Testis (tissue), 3 donors: ENCODE measurements around the gene TMUB1. TPM values are rescaled to one million over a fixed set of nuclear protein-coding genes. Genes with fewer than 3 reads are reported as not detected.

ENCODE experiments used
- DNase-seq: peaks from one replicate; pipeline ENCODE4 v3.0.0-alpha.2; 2019
- H3K27ac ChIP-seq, 2 donors: fragments of 200-600 bp; sonication (generic); one replicate each; pipeline ENCODE4 v1.5.1; 2019
- H3K27me3 ChIP-seq: fragments of 200-600 bp; sonication (generic); one replicate; pipeline ENCODE4 v1.5.1; 2019
- H3K36me3 ChIP-seq: fragments of 200-600 bp; sonication (generic); one replicate; pipeline ENCODE4 v1.5.1; 2017; ENCODE audit warnings: low read depth; ENCODE audit errors: missing control alignments
- H3K4me1 ChIP-seq: fragments of 200-600 bp; sonication (generic); one replicate; pipeline ENCODE4 v1.5.1; 2019
- H3K4me3 ChIP-seq, 2 donors: fragments of 200-600 bp; sonication (generic); one replicate each; pipeline ENCODE4 v1.5.1; 2017 to 2019
- H3K9me3 ChIP-seq: fragments of 200-600 bp; sonication (generic); one replicate; pipeline ENCODE4 v1.5.1; 2017
- CTCF ChIP-seq, 3 experiments: fragments of 450-650 bp in 2 of 3; fragments of 200-600 bp in 1 of 3; sonication (generic) in 1 of 3; IDR thresholded peaks; one replicate each; pipeline ENCODE4 v1.5.1; 2016 to 2019; ENCODE audit warnings: antibody characterized with exemption in 3 of 3, mild to moderate bottlenecking in 2 of 3, moderate library complexity in 1 of 3
- POLR2A ChIP-seq: fragments of 450-650 bp; IDR thresholded peaks from one replicate; pipeline ENCODE4 v1.6.1; 2017; ENCODE audit warnings: antibody characterized with exemption, mild to moderate bottlenecking, moderate library complexity
- WGBS, 2 donors: methylation state at CpG; one replicate each; pipeline ENCODE4 v1.1.5; 2018; 5-methylcytosine and 5-hydroxymethylcytosine counted together
- intact Hi-C: fragments of 100-400 bp; cut with DNase I; formaldehyde crosslinking; loops from one replicate; pipeline ENCODE4 v1.15.1; 2023; ENCODE audit warnings: low total_unique reads
- polyA plus RNA-seq: library from polyadenylated mRNA; stranded (reverse); fragments of 350-450 nt; fragmentation: Illumina TruSeq; extraction: RNeasy Lipid Tissue Mini Kit (QIAGEN cat#74804); gene quantifications from one replicate; pipeline ENCODE4 v1.2.3, GENCODE V29; 2014; ENCODE audit warnings: low read depth, low replicate concordance; ENCODE audit not compliant: insufficient read depth
- total RNA-seq, 2 donors: library from RNA; depleted of rRNA; stranded (reverse); fragments of >200 nt; gene quantifications; one replicate each; pipeline ENCODE4 v1.2.3, GENCODE V29; 2016

TMUB1 gene
- total and polyA plus RNA-seq, 3 donors from 2014 or later: 30.8 to 68.7 (median 63.2) TPM

DNA sequence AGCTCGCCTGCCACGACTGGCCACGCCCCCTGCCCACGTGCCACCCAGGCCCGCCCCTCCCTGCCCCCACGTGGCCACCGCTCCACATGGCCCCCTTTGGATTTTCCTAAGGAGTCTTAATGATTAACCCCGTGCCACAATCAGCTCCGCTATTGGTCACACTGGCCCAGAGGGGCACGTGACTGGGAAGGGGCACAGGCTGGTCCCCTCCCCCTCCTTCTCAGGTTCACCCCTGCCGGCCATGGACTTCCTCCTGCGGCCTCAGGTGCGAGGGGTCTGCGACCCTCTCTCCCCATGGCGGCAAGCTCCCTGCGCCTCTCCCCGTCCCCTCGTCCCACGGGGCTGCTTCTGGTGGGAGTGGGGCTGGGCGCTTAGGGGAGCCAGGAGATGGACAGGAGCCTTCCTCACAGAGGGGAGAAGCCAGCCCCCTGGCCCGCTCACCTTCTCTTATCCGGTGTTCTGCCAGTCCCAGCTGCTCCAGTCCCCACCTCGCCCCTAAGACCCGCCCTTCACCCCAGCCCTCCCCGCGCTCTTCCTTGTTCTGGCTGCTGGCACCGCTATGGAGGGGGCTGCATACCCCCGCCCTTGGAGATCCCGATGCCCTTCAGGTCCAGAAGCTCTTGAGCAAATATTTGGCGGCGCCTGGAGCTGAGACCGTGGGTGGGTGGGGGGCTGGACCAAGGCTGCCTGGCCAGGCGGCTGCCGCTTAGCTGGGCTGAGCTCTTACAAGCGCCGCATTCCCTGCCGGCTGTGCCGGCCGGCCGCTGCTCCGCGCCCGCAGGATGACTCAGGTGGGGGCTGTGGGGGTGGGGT is 20.7 kb downstream of the TMUB1 start:
- intact Hi-C loops: no loop called here
- peak; percentile 77 for DNase-seq
- Histone ChIP-seq H3K27ac (peak overlapping the region; percentile 41 to 55), H3K9me3 (no peaks in the 10 kb centered on the region), H3K4me1 (peaks cover 39% of the 10 kb centered on the region), H3K36me3 (no peaks in the 10 kb centered on the region), H3K4me3 (peak overlapping the region in 1 of 2 donors; percentile 20), H3K27me3 (no peaks in the 10 kb centered on the region)
- WGBS, 2 donors: 35 to 44% methylated on average over 25 to 34 of the region's 43 CpGs
- no peak for TF ChIP-seq POLR2A
- no peak for TF ChIP-seq CTCF (IDR thresholded peaks at IDR 0.05)

GRCh38 chr7:151062111-151062398 is 21.2 kb downstream of the TMUB1 start:
- TF ChIP-seq POLR2A: no peak
- TF ChIP-seq CTCF (IDR thresholded peaks at IDR 0.05): no peak
- Histone ChIP-seq H3K9me3 (no peaks in the 10 kb centered on the region), H3K36me3 (no peaks in the 10 kb centered on the region), H3K4me3 (peak overlapping the region in 1 of 2 donors; percentile 20), H3K27ac (peak overlapping the region in 1 of 2 donors; percentile 2), H3K27me3 (no peaks in the 10 kb centered on the region), H3K4me1 (peaks cover 42% of the 10 kb centered on the region)
- intact Hi-C loops: no loop called here
- DNase-seq: no peak
- 35 to 38% methylated on average over 2 to 11 of the region's 11 CpGs for WGBS, 2 donors

DNA sequence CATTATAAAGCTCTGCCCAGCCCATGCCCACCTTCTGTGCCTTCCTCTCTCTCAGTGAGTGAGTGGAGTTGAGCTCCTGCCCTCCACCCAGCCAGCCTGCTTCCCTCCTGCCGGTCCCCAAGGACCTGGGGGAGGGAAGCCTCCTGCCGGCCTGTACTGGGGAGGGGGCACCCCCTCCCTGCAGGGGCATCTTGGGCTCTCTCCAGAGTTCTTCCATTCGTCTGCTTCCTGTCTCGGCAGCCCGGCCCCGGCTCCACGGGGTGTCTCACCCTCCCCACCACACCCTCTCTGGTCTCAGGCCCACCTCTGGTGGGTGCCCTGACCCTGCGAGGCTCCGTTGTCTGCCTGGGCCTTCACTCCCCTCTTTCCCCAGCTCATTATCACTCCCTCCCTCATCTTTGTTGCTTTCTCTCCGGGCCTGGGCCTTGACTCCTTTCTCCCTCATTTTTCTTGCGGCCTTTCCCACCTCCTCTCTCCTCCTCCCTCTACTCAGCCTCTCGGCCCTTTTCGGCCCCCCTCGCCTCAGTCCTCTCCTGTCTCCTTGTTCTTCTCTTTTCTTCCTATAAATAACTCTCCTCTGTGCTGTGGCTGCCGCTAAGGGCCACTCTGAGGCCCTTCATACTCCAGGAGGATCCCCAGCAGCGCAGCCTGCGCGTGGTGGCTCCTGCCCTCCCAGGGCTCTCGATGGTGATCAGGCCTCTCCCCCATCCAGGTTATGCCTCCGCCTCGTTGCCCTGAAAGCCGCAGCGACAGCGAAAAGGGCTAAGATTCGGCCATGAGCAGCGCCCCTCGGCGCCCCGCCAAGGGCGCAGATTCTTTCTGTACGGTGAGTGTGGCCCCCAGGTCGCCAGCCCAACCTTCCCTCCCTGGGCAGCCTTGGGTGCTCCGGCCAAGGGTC is 21.8 kb downstream of the TMUB1 start:
- intact Hi-C loops: no loop called here
- no peaks in the 10 kb centered on the region for H3K27me3 ChIP-seq
- no peak for DNase-seq
- H3K27ac ChIP-seq: peak overlapping the region; percentile 2 to 98
- no peaks in the 10 kb centered on the region for H3K36me3 ChIP-seq
- H3K4me1 ChIP-seq: peaks cover 45% of the 10 kb centered on the region
- TF ChIP-seq POLR2A (no peak), CTCF (IDR thresholded peaks at IDR 0.05) (no peak)
- 49 to 52% methylated on average over 22 to 33 of the region's 33 CpGs for WGBS, 2 donors
- H3K9me3 ChIP-seq: no peaks in the 10 kb centered on the region
- peak overlapping the region in 1 of 2 donors; percentile 93 for H3K4me3 ChIP-seq

- peaks cover 45% of the 10 kb centered on the region for H3K4me1 ChIP-seq
- H3K27ac ChIP-seq: peak overlapping the region; percentile 84 to 98
- peak overlapping the region; percentile 86 to 93 for H3K4me3 ChIP-seq
- H3K9me3 ChIP-seq: no peaks in the 10 kb centered on the region
- H3K36me3 ChIP-seq: no peaks in the 10 kb centered on the region
- 10 to 11% methylated on average over 11 to 21 of the region's 21 CpGs for WGBS, 2 donors
- peak; percentile 71 for DNase-seq
- no peaks in the 10 kb centered on the region for H3K27me3 ChIP-seq
- TF ChIP-seq CTCF (IDR thresholded peaks at IDR 0.05) (no peak), POLR2A (no peak)
- intact Hi-C loops: no loop called here
These were observed 22.7 kb downstream of the TMUB1 start for GRCh38 chr7:151060416-151061212.
